Ovary (tissue), 9 donors: ENCODE results near the gene PRDM1. TPM values are rescaled to one million over a fixed set of nuclear protein-coding genes. Genes with fewer than 3 reads are reported as not detected.

Experiments used
- DNase-seq, 5 donors: peaks; one replicate each; pipeline ENCODE4 v3.0.0-alpha.2; 2019 to 2020
- H3K27ac ChIP-seq, 2 donors: fragments of 200-600 bp; one replicate each; pipeline versions ENCODE4 v1.5.1 to v1.8.0; 2019 to 2022
- H3K27me3 ChIP-seq: fragments of 200-600 bp; one replicate; pipeline ENCODE4 v1.8.0; 2022
- H3K36me3 ChIP-seq: fragments of 200-600 bp; sonication (generic); one replicate; pipeline ENCODE4 v1.5.1; 2019
- H3K4me1 ChIP-seq: one replicate; pipeline ENCODE4 v1.8.1; 2013; ENCODE audit warnings: mild to moderate bottlenecking, moderate library complexity; ENCODE audit not compliant: insufficient read depth
- H3K4me3 ChIP-seq: fragments of 200-600 bp; sonication (generic); one replicate; pipeline ENCODE4 v1.5.1; 2017
- H3K9me3 ChIP-seq, 2 donors: fragments of 200-600 bp in 1 of 2; sonication (generic) in 1 of 2; one replicate each; pipeline versions ENCODE4 v1.5.1 to v1.8.1; 2013 to 2019; ENCODE audit warnings: mild to moderate bottlenecking in 1 of 2, moderate library complexity in 1 of 2
- CTCF ChIP-seq, 3 donors: fragments of 450-650 bp in 2 of 3; fragments of 200-600 bp in 1 of 3; IDR thresholded peaks; one replicate each; pipeline versions ENCODE4 v1.5.1 to v1.8.0; 2016 to 2022; ENCODE audit warnings: antibody characterized with exemption in 3 of 3, mild to moderate bottlenecking in 1 of 3
- EP300 ChIP-seq: sonication (generic); formaldehyde crosslinking; IDR thresholded peaks from one replicate; pipeline ENCODE4 v1.6.1; 2017; ENCODE audit warnings: antibody characterized with exemption
- POLR2A ChIP-seq: fragments of 450-650 bp; IDR thresholded peaks from one replicate; pipeline ENCODE4 v1.6.1; 2017; ENCODE audit warnings: antibody characterized with exemption, mild to moderate bottlenecking, moderate library complexity
- WGBS, 3 donors: extraction: QIAGEN DNeasy Blood & Tissue Kit in 1 of 3; methylation state at CpG; one replicate each; pipeline versions ENCODE4 v1.1.5 to v1.1.7; 2013 to 2017; 5-methylcytosine and 5-hydroxymethylcytosine counted together
- intact Hi-C, 4 donors: fragments of 100-400 bp; cut with DNase I; formaldehyde crosslinking; loops; one replicate each; pipeline versions ENCODE4 v1.11.0 to v1.15.1; 2022 to 2023
- polyA plus RNA-seq, 2 donors: library from polyadenylated mRNA; stranded (reverse); fragments of 200-250 nt in 1 of 2; fragments of 350-450 nt in 1 of 2; fragmentation: Illumina TruSeq in 1 of 2; extraction: RNeasy Lipid Tissue Mini Kit (QIAGEN cat#74804) in 1 of 2; gene quantifications; one replicate each; pipeline ENCODE4 v1.2.3, GENCODE V29; 2013 to 2014
- total RNA-seq, 7 donors: library from RNA; depleted of rRNA in 2 of 7; stranded (reverse); fragments of >200 nt in 2 of 7; fragmentation: NEBNext Ultra II Directional in 3 of 7; extraction: Animal tissue kit (Norgen Biotek cat#: 25700) in 3 of 7; gene quantifications; one replicate each; pipeline versions ENCODE4 v1.1.0 to v1.2.4, GENCODE V29; 2016 to 2023
- donor health status: DM: no; HTN: no; CAD: no; lungs with moderate emphysema.
- donor health status: DM: no; HTN: no; CAD: no.
- donor health status: Bipolar disorder and iron deficiency.
- donor health status: DM: yes; HTN: yes; CAD: no.
- donor health status: DM: no; HTN: no; CAD: no.
- donor health status: DM: yes; HTN: yes; CAD: no.

The PRDM1 gene
- total and polyA plus RNA-seq, 9 donors = 2.7 to 10.6 (median 4.4) TPM

GRCh38 chr6:106045077-106045476 lies 41.1 kb upstream of the PRDM1 start:
- TF ChIP-seq POLR2A (no peak), EP300 (no peak), CTCF (IDR thresholded peaks at IDR 0.05) (no peak)
- 36 to 64% (median 48%) methylated on average over 2 of the region's 2 CpGs for WGBS, 3 donors
- H3K27me3 ChIP-seq = no peaks in the 10 kb centered on the region
- no peaks in the 10 kb centered on the region for H3K9me3 ChIP-seq
- H3K27ac ChIP-seq = no peak overlapping the region
- H3K36me3 ChIP-seq = no peaks in the 10 kb centered on the region
- no peak overlapping the region for H3K4me3 ChIP-seq
- no peaks in the 10 kb centered on the region for H3K4me1 ChIP-seq
- intact Hi-C loops = no loop called here
- no peak for DNase-seq

DNA sequence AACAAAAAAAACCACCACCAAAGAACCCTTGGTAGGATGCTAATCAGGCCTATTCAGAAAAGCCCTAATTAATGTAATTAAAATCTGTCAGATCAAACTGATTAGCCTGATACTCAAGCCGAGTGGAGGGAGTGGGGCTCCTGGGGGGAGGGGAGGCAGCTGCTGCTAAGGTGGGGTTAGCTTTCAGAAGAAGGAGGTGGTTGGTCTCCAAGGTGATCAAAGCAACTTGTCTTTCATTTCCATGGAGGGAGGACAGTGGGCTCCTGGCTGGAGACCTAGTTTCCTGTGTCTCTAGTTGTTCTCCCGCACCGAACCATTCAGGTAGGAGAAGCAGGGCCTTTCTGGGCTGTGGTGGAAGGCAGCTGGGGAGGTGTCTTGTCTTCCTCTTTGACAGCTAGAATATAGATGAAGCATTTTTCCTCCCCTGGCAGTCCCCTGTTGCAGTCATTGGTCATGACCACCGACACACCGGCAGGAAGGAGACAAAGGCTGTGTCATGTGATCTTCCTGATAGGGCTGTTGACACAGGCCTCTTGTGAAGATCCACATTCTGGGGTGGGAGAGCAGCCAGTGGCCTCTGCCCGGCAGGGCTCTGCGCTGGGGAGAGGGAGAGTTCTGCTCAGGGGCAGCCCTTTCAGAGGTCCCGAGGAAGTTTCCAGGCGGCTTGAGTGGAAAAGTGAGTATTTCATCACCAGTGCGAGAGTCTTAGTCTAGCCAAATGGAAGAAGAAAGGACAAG lies 39.9 kb upstream of the PRDM1 start:
- Histone ChIP-seq H3K36me3 (no peaks in the 10 kb centered on the region), H3K9me3 (no peaks in the 10 kb centered on the region), H3K4me1 (no peaks in the 10 kb centered on the region), H3K4me3 (no peak overlapping the region), H3K27me3 (no peaks in the 10 kb centered on the region), H3K27ac (no peak overlapping the region)
- TF ChIP-seq POLR2A (no peak), CTCF (IDR thresholded peaks at IDR 0.05) (no peak), EP300 (no peak)
- intact Hi-C loops = no loop called here
- 85 to 86% (median 86%) methylated on average over 10 of the region's 10 CpGs for WGBS, 3 donors
- no peak for DNase-seq

- Histone ChIP-seq H3K36me3 (no peaks in the 10 kb centered on the region), H3K9me3 (no peaks in the 10 kb centered on the region), H3K4me1 (no peaks in the 10 kb centered on the region), H3K27me3 (no peaks in the 10 kb centered on the region), H3K4me3 (no peak overlapping the region), H3K27ac (no peak overlapping the region)
- no peak for TF ChIP-seq CTCF (IDR thresholded peaks at IDR 0.05)
- TF ChIP-seq POLR2A = no peak
- no peak for TF ChIP-seq EP300
- WGBS, 3 donors = 76 to 92% (median 90%) methylated on average over 1 of the region's 1 CpG
- intact Hi-C loops = no loop called here
- DNase-seq = no peak
Measured at GRCh38 chr6:106046854-106047200, 39.3 kb upstream of the PRDM1 start.

GRCh38 chr6:106048336-106048735 lies 37.8 kb upstream of the PRDM1 start:
- H3K4me1 ChIP-seq = no peaks in the 10 kb centered on the region
- no peaks in the 10 kb centered on the region for H3K9me3 ChIP-seq
- no peak for TF ChIP-seq CTCF (IDR thresholded peaks at IDR 0.05)
- TF ChIP-seq EP300 = no peak
- no peak for TF ChIP-seq POLR2A
- no peaks in the 10 kb centered on the region for H3K36me3 ChIP-seq
- no peak overlapping the region for H3K27ac ChIP-seq
- intact Hi-C loops = no loop called here
- DNase-seq = no peak
- 58 to 63% (median 60%) methylated on average over 2 of the region's 2 CpGs for WGBS, 3 donors
- H3K27me3 ChIP-seq = no peaks in the 10 kb centered on the region
- no peak overlapping the region for H3K4me3 ChIP-seq
